PC-3 (cell line): ENCODE data around the gene DENND2D. TPM values are rescaled to one million over a fixed set of nuclear protein-coding genes. Genes with fewer than 3 reads are reported as not detected.

Experiments
- ATAC-seq: fragments of 200-7000 bp; cut with Tn5 transposase; 2 replicates; pipeline ENCODE4 v1.9.1; 2020; ENCODE audit warnings: mild to moderate bottlenecking, moderate library complexity
- Bru-seq: library from RNA; stranded (reverse); fragments of 400-500 nt; gene quantifications from one replicate; lab custom pipeline; 2021; lab: Mats Ljungman, UMichigan
- BruChase-seq, 2 experiments: library from RNA; stranded (reverse); fragments of 400-500 nt; gene quantifications; one replicate each; lab custom pipeline; 2021; lab: Mats Ljungman, UMichigan
- BruUV-seq: library from RNA; stranded (reverse); fragments of 400-500 nt; replicated peaks from 2 replicates; lab custom pipeline; 2021; lab: Mats Ljungman, UMichigan
- CTCF ChIA-PET: fragments of 300-600 bp; sonication (Branson Sonifier 250); formaldehyde crosslinking; loops from one replicate; lab custom pipeline; 2022; ENCODE audit warnings: antibody characterized with exemption; lab: Charles Lee
- POLR2A ChIA-PET: fragments of 300-600 bp; sonication (Branson Sonifier 250); formaldehyde crosslinking; loops from one replicate; lab custom pipeline; 2022; ENCODE audit warnings: antibody characterized with exemption; ENCODE audit not compliant: unreplicated experiment; lab: Charles Lee
- DNase-seq: peaks from one replicate; pipeline ENCODE4 v3.0.0-alpha.2; 2015
- H2AFZ ChIP-seq: fragments of 300-600 bp; sonication (generic); 2 replicates; pipeline ENCODE4 v1.6.0; 2016; ENCODE audit warnings: antibody characterized with exemption, low read length
- H3F3A ChIP-seq: fragments of 300-600 bp; sonication (generic); one replicate; pipeline ENCODE4 v1.6.0; 2017; ENCODE audit warnings: antibody characterized with exemption, low read length, control low read depth, mild to moderate bottlenecking; ENCODE audit not compliant: unreplicated experiment
- H3K27ac ChIP-seq: fragments of 300-600 bp; sonication (generic); 2 replicates; pipeline ENCODE4 v1.5.1; 2016; ENCODE audit warnings: mild to moderate bottlenecking, low read length
- H3K27me3 ChIP-seq: fragments of 300-600 bp; sonication (generic); 2 replicates; pipeline ENCODE4 v1.6.1; 2016; ENCODE audit warnings: low read length, mixed read lengths
- H3K36me3 ChIP-seq: fragments of 300-600 bp; sonication (generic); 2 replicates; pipeline ENCODE4 v1.6.1; 2016; ENCODE audit warnings: low read depth, mixed run types, low read length, mixed read lengths
- H3K4me1 ChIP-seq: fragments of 300-600 bp; sonication (generic); 2 replicates; pipeline ENCODE4 v1.5.1; 2016; ENCODE audit warnings: low read length; ENCODE audit not compliant: insufficient read depth
- H3K4me2 ChIP-seq: fragments of 300-600 bp; sonication (generic); 2 replicates; pipeline ENCODE4 v1.6.0; 2016; ENCODE audit warnings: low read length
- H3K4me3 ChIP-seq: fragments of 300-600 bp; sonication (generic); 2 replicates; pipeline ENCODE4 v1.5.1; 2016; ENCODE audit warnings: mild to moderate bottlenecking, low read length, mixed read lengths
- H3K79me2 ChIP-seq: fragments of 300-600 bp; sonication (generic); 2 replicates; pipeline ENCODE4 v1.6.1; 2017; ENCODE audit warnings: low read length, mixed read lengths
- H3K9ac ChIP-seq: fragments of 300-600 bp; sonication (generic); 2 replicates; pipeline ENCODE4 v1.6.0; 2016; ENCODE audit warnings: mild to moderate bottlenecking, low read length
- H3K9me2 ChIP-seq: fragments of 300-600 bp; sonication (generic); replicated peaks from 2 replicates; pipeline ENCODE4 v1.6.1; 2016; ENCODE audit warnings: mixed run types, low read length, mixed read lengths
- H3K9me3 ChIP-seq: fragments of 300-600 bp; sonication (generic); 2 replicates; pipeline ENCODE4 v1.6.1; 2016; ENCODE audit warnings: low read length, mixed read lengths
- H4K20me1 ChIP-seq: fragments of 300-600 bp; sonication (generic); 2 replicates; pipeline ENCODE4 v1.6.1; 2016; ENCODE audit warnings: low read length, mixed read lengths
- CTCF ChIP-seq: fragments of 300-600 bp; sonication (generic); conservative IDR thresholded peaks from 2 replicates; pipeline ENCODE4 v1.5.1; 2017; ENCODE audit warnings: antibody characterized with exemption, low read depth, mild to moderate bottlenecking, low read length
- EZH2 ChIP-seq: fragments of 300-600 bp; sonication (generic); IDR thresholded peaks from one replicate; pipeline ENCODE4 v1.6.1; 2017; ENCODE audit warnings: antibody characterized with exemption, mild to moderate bottlenecking, low read length; ENCODE audit not compliant: unreplicated experiment
- EZH2phosphoT487 ChIP-seq: fragments of 300-600 bp; sonication (generic); IDR thresholded peaks from 2 replicates; pipeline ENCODE4 v1.6.1; 2018; ENCODE audit warnings: mild to moderate bottlenecking, antibody characterized with exemption, low read length, borderline replicate concordance
- intact Hi-C: fragments of 100-400 bp; cut with micrococcal nuclease; formaldehyde crosslinking; loops from 2 replicates; pipeline ENCODE4 v1.9.0; 2023
- long read RNA-seq: library from polyadenylated mRNA; unstranded; transcript quantifications from one replicate; pipeline ENCODE4 v2.0.0, GENCODE V29; 2021; ENCODE audit not compliant: unreplicated experiment
- total RNA-seq: library from RNA; depleted of rRNA; stranded (reverse); fragments of >200 nt; gene quantifications from 2 replicates; pipeline ENCODE4 v1.2.3, GENCODE V29; 2014; rRNA removed

The DENND2D gene
- total RNA-seq (3.2 and 4.0 TPM in 2 replicates), Bru-seq, nascent RNA (percentile 54 among the genes with signal in this experiment), BruChase-seq, experiment 1, labeled RNA remaining after a 6-hour chase (percentile 52 among the genes with signal in this experiment), BruChase-seq, experiment 2, labeled RNA remaining after a 2-hour chase (percentile 56 among the genes with signal in this experiment)
- long read RNA-seq, transcript DENND2D-202 (12 exons, 1,894 nt): major isoform, 9 of 14 reads
- long read RNA-seq, partial matches to known transcripts: 2 of 14 reads
- long read RNA-seq, other reads (novel, unspliced or antisense): 2 of 14 reads

GRCh38 chr1:111199881-111200801 lies at the start of gene DENND2D:
TSS of gene DENND2D (minus strand) at chr1:111200646. CDS start at chr1:111200459, 187 bp downstream.
- no peak for ATAC-seq
- no peak within 1 kb of the TSS for H3K9ac ChIP-seq
- no peaks in the 10 kb centered on the region for H4K20me1 ChIP-seq
- no peak within 1 kb of the TSS for H3K4me2 ChIP-seq
- H3K27me3 ChIP-seq: no peaks in the 10 kb centered on the region
- ChIA-PET CTCF (no interaction called here), POLR2A (no interaction called here)
- no peak within 1 kb of the TSS for H2AFZ ChIP-seq
- H3K79me2 ChIP-seq: no peaks in the 10 kb centered on the region
- no peaks in the 10 kb centered on the region for H3K9me2 ChIP-seq
- intact Hi-C loops: no loop called here
- H3K27ac ChIP-seq: no peak within 1 kb of the TSS
- no peaks in the 10 kb centered on the region for H3F3A ChIP-seq
- no peaks in the 10 kb centered on the region for H3K9me3 ChIP-seq
- DNase-seq: peak; percentile 10
- no TSS peak for BruUV-seq
- TF ChIP-seq EZH2: no peak
- TF ChIP-seq EZH2phosphoT487: no peak
- TF ChIP-seq CTCF: no peak
- H3K4me1 ChIP-seq: peaks cover 26% of the 10 kb centered on the region
- H3K4me3 ChIP-seq: no peak within 1 kb of the TSS
- H3K36me3 ChIP-seq: no peaks in the 10 kb centered on the region

GRCh38 chr1:111249960-111250359 lies 49.5 kb upstream of the DENND2D start:
- Histone ChIP-seq H3K27me3 (peaks cover 15% of the 10 kb centered on the region; the same call in 1 of the 2 replicates), H2AFZ (no peak overlapping the region), H3K9me3 (no peaks in the 10 kb centered on the region), H3K4me1 (no peaks in the 10 kb centered on the region), H3K4me2 (no peak overlapping the region), H4K20me1 (no peaks in the 10 kb centered on the region), H3K4me3 (no peak overlapping the region), H3K9ac (no peak overlapping the region), H3K27ac (no peak overlapping the region), H3K36me3 (no peaks in the 10 kb centered on the region), H3F3A (no peaks in the 10 kb centered on the region), H3K79me2 (no peaks in the 10 kb centered on the region), H3K9me2 (no peaks in the 10 kb centered on the region)
- DNase-seq: no peak
- ChIA-PET CTCF (no interaction called here), POLR2A (no interaction called here)
- no peak for TF ChIP-seq CTCF
- TF ChIP-seq EZH2: no peak
- TF ChIP-seq EZH2phosphoT487: no peak
- intact Hi-C loops: no loop called here
- no TSS peak for BruUV-seq
- no peak for ATAC-seq
